ENCODE data around the gene RCN2. TPM values are rescaled to one million over a fixed set of nuclear protein-coding genes. Genes with fewer than 3 reads are reported as not detected.

The RCN2 gene
- polyA plus RNA-seq, 1 experiment = 123 TPM

DNA sequence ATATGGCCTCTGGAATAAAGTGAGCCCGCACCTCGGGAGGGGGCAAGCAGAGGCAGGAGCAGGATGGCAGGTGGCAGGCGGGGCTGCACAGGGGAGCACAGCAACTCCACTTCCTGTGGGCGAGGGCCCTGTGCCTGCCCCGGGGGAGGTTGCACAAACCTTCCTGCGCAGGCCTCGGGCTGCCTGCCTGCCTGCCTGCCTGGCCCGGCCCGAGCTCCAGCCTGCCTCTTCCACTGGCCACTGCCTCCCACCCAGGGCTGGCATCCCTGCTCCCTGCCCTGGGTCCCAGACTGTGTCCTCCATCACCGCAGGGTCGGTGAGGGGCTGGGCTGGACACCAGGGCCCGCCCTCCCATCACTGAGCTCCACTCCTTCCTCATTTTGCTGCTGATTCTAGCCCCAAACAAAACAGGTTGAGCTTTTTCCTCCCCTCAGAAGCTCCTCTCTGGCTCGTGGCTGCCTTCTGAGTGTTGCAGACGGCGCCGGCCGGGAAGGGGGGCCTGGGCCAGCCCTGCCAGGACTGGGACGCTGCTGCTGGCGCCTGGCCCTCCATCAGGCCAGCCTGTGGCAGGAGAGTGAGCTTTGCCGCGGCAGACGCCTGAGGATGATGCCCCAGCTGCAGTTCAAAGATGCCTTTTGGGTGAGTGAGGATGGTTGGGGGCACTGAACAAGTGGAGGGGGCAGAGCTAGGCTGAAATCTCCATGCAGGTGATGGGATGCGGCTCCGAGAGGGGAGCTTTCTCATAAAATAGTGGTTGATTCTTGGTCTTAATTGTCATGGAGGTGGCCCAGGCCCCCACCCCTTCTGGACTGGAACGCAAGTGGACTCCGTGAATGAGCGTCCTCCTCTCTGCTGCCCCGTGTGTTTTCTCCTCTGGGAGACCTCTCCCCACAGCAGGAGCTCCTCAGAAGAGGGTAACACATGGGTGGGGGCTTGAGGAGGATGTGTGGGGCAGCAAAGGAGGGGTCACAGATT is 63.7 kb downstream of the RCN2 start, which contains the start of gene PSTPIP1:
Gene PSTPIP1 (plus strand): TSS at position 156 of the 975 bp plus-strand sequence. CDS start 448 bp downstream, at position 604.
- no peak within 1 kb of the TSS for H3K27ac ChIP-seq (ENCODE audit: low read depth, low read length)
- no peak for TF ChIP-seq CTCF (IDR thresholded peaks at IDR 0.05; ENCODE audit: low read depth, low read length)
- CTCF ChIA-PET = no interaction called here
- DNase-seq (ENCODE audit: low read depth, low spot score) = no peak
- POLR2A ChIA-PET = no interaction called here
- H3K9me3 ChIP-seq (ENCODE audit: control insufficient read depth, insufficient read depth, low read length) = no peaks in the 10 kb centered on the region
- peaks cover 21% of the 10 kb centered on the region for H3K27me3 ChIP-seq (ENCODE audit: control insufficient read depth, insufficient read depth, low read length)
- H3K4me3 ChIP-seq (ENCODE audit: low read depth, low read length) = no peak within 1 kb of the TSS

DNA sequence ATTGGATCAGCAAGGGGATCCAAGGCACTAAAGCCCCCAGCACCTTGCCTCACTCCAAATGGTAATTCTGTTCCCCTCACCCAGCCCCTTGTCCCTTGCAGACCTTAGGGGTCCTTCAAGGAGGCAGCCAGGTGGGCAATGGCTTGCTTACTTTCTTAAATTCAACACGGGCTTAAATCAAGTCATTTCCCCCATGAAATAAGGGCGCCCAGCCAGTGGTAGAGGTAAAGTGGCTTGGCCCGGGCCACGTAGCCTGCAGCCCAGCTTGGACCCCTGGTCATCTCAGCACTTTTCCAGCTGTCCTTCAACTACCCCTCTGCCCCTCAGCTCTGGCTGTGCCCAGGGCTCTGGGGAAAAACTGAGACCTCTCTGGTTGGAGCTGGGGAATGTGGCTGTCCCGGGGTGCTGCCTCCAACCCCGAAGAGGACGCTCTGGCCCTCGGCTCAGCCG is 64.6 kb downstream of the RCN2 start:
- DNase-seq (ENCODE audit: low read depth, low spot score) = no peak
- no peak for TF ChIP-seq CTCF (IDR thresholded peaks at IDR 0.05; ENCODE audit: low read depth, low read length)
- Histone ChIP-seq H3K9me3 (ENCODE audit: control insufficient read depth, insufficient read depth, low read length) (no peaks in the 10 kb centered on the region), H3K4me3 (ENCODE audit: low read depth, low read length) (no peak overlapping the region), H3K27ac (ENCODE audit: low read depth, low read length) (no peak overlapping the region), H3K27me3 (ENCODE audit: control insufficient read depth, insufficient read depth, low read length) (peaks cover 15% of the 10 kb centered on the region)
- CTCF ChIA-PET = no interaction called here
- POLR2A ChIA-PET = no interaction called here

- no peak for DNase-seq (ENCODE audit: low read depth, low spot score)
- Histone ChIP-seq H3K4me3 (ENCODE audit: low read depth, low read length) (no peak overlapping the region), H3K27me3 (ENCODE audit: control insufficient read depth, insufficient read depth, low read length) (peaks cover 11% of the 10 kb centered on the region), H3K9me3 (ENCODE audit: control insufficient read depth, insufficient read depth, low read length) (no peaks in the 10 kb centered on the region), H3K27ac (ENCODE audit: low read depth, low read length) (no peak overlapping the region)
- CTCF ChIA-PET = interaction anchor here (0.6 kb wide), 1 partner anchor 545 kb away, joined by 3 read pairs; no protein-coding TSS in a partner anchor
- POLR2A ChIA-PET = interaction anchor here (0.5 kb wide), 1 partner anchor 28 kb away, joined by 5 read pairs; no protein-coding TSS in a partner anchor
- no peak for TF ChIP-seq CTCF (IDR thresholded peaks at IDR 0.05; ENCODE audit: low read depth, low read length)
Measured at GRCh38 chr15:76996526-76997401, 65.2 kb downstream of the RCN2 start.

- Histone ChIP-seq H3K27ac (ENCODE audit: low read depth, low read length) (no peak overlapping the region), H3K4me3 (ENCODE audit: low read depth, low read length) (no peak overlapping the region), H3K9me3 (ENCODE audit: control insufficient read depth, insufficient read depth, low read length) (no peaks in the 10 kb centered on the region), H3K27me3 (ENCODE audit: control insufficient read depth, insufficient read depth, low read length) (peaks cover 11% of the 10 kb centered on the region)
- DNase-seq (ENCODE audit: low read depth, low spot score) = no peak
- TF ChIP-seq CTCF (IDR thresholded peaks at IDR 0.05; ENCODE audit: low read depth, low read length) = no peak
- CTCF ChIA-PET = no interaction called here
- POLR2A ChIA-PET = no interaction called here
Measured at GRCh38 chr15:76998663-76999285, 67.2 kb downstream of the RCN2 start.
